ENCODE results near the gene PATJ.

The PATJ gene

GRCh38 chr1:62221171-62221570 is 478.9 kb downstream of the PATJ start:
- no peak for DNase-seq

GRCh38 chr1:62222321-62222720 is 480.0 kb downstream of the PATJ start:
- DNase-seq, result no peak

DNA sequence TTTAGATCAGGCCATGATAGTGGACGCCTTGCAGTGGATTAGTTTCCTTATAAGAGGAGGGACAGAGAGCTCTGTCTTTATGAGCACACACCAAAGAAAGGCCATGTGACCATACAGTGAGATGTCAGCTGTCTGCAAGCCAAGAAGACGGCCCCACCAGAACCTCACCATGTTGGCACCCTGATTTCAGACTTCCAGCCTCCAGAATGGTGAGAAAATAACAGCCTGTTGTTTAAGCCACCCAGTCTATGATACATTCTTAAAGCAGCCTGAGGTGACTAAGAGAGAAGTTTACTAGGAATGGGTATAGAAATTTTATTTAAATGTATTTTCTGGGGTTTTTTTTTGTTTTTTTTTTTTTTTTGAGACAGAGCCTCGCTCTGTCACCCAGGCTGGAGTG is 481.9 kb downstream of the PATJ start:
- no peak for DNase-seq

DNA sequence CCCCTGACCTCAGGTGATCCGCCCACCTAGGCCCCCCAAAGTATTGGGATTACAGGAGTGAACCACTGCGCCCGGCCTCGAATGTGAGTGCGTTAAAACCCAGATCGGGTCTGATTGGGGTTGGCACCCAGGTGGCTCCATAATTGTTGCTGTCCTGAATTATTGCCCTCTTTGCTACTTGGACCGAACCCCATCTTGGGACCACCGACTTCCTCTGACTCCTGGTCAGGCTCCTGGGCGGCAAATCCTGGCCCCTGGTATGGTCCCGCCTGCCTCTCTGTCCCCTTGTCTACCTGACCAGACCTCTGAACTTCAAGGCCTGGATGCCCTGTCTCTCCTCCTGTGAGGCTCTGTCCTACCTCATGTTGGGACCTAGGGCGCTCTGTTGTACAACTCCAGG is 485.2 kb downstream of the PATJ start:
- no peak for DNase-seq

Data from NCI-H774 (cell line).